ENCODE data around the gene ZC3H15.
"Not testable (repeated sequence)": the region's sequence is repeated elsewhere in the genome, so short reads cannot be mapped to it uniquely, and the experiment has no call there.

Gene ZC3H15

GRCh38 chr2:186485871-186486650 is at the start of gene ZC3H15:
Gene ZC3H15, plus strand, starts transcription at chr2:186486260. Its CDS starts 123 bp downstream, at chr2:186486383.
- peak; percentile 84 for DNase-seq

DNA sequence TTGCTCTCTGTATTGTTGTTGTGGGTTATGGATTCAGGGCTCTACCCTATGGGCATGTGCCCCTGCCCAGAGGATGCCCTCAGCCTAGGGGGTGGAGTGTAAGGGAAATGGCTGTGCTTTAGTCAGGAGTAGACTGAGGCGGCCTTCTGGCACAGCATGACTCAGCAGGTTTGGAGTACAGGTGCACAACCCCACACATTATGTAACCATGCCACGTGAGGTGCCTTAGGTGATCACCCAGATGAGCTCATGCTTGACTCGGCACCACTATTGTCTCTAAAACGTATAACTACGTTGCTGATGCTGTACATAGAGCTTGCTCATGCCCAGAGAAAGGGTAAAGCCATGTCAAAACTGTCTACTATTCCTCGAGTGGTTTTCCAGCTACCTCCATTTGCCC is 48.3 kb upstream of the ZC3H15 start:
- DNase-seq = no peak

GRCh38 chr2:186439673-186440095 is 46.4 kb upstream of the ZC3H15 start:
- not testable (repeated sequence) for DNase-seq

DNA sequence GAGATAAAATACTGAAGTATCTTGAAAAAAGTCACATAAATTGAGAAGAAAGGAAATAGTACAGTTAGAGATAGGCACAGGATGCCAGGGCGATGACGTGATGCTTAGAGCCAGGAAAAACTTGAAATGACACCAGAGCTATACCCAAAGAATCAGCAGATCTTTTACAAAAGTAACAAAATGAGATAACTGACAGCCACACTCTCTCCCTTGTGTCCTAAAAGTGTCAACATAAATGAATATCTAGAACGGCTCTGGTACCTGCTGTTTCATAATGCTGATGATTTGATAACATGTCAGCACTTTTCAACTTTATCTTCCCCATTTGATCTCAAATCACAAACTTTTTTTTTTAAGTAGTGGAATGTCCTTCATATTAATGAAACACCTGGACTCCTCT is 45.6 kb upstream of the ZC3H15 start:
- no peak for DNase-seq

- no peak for DNase-seq
Observed at GRCh38 chr2:186442885-186443284, 43.2 kb upstream of the ZC3H15 start.

DNA sequence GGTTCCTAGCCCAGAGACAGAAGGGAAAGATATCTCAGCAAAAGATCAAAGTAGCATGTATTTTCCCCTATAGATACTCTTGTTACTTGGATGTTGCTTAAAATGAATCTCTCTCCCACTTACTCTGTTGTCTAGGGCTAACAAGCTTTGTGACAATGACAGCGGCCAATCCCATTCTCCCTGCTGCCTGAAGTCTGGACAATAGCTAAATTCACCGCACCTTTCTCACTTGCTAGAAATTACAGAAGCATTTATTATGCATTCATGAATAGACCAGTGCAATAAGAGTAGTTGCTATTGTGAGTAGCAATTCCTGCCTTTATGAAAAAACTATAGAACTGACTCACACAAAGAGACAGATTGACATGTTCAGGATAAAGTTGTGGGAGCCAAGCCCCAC is 42.2 kb upstream of the ZC3H15 start:
- no peak for DNase-seq

- no peak for DNase-seq
Observed at GRCh38 chr2:186445506-186445905, 40.6 kb upstream of the ZC3H15 start.

DNA sequence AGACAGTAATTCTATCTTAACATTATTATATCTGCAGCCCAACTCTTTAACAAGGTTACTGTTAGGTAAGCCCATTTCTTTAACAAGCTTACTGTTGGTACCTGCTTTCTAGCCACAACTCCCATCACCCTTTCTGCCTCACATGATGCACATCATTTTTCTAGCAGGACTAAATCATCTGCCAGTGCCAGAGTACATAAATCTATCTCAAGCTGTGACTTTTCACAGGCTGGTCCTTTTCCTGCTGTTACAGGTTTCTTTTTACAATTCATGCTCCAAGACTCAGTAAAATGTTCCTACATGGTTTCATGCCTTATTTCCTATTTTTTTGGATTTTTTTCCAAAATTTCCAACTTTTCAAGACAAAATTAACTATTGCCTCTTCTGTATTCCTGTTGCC is 30.4 kb upstream of the ZC3H15 start:
- DNase-seq = no peak

- DNase-seq = no peak
Observed at GRCh38 chr2:186456941-186457340, 29.1 kb upstream of the ZC3H15 start.

GRCh38 chr2:186457908-186458307 is 28.2 kb upstream of the ZC3H15 start:
- DNase-seq = no peak

DNA sequence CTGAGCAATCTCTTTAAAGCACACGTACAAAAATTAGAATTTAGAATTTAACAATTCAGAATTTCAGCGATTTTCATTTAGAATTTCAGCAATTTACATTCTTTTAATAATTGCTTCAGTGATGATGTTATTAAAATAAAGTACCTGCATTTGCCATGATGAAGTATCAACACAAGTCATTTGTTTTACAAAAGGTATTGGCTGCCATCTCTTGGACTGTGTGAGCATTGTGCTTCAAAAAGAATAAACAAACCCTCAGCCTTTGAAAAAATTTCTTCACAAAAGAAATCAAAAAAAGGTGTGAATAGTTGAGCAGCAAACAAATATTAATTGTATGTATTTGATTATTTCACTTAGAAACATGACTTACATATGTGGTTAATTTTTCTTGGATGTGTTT is 27.1 kb upstream of the ZC3H15 start:
- no peak for DNase-seq

- DNase-seq = no peak
Observed at GRCh38 chr2:186460465-186460864, 25.6 kb upstream of the ZC3H15 start.

DNA sequence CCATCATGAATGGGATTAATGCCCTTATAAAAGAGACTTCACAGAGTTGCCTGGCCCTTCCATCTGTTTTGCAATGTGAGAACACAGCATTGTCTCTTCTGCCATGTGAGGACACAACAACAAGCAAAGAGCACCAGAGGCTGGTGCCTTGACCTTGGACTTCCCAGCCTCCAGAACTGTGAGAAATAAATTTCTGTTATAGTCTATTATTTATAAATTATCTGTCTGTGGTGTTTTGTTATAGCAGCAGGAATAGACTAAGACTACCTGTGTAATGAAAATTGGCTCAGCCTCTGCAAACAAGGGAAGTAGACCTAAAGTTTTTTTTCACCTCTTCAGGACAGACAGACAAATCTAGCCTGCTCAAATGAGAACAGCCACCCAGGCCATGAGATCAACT is 19.3 kb upstream of the ZC3H15 start:
- DNase-seq = no peak

GRCh38 chr2:186467421-186467820 is 18.6 kb upstream of the ZC3H15 start:
- DNase-seq = no peak

DNA sequence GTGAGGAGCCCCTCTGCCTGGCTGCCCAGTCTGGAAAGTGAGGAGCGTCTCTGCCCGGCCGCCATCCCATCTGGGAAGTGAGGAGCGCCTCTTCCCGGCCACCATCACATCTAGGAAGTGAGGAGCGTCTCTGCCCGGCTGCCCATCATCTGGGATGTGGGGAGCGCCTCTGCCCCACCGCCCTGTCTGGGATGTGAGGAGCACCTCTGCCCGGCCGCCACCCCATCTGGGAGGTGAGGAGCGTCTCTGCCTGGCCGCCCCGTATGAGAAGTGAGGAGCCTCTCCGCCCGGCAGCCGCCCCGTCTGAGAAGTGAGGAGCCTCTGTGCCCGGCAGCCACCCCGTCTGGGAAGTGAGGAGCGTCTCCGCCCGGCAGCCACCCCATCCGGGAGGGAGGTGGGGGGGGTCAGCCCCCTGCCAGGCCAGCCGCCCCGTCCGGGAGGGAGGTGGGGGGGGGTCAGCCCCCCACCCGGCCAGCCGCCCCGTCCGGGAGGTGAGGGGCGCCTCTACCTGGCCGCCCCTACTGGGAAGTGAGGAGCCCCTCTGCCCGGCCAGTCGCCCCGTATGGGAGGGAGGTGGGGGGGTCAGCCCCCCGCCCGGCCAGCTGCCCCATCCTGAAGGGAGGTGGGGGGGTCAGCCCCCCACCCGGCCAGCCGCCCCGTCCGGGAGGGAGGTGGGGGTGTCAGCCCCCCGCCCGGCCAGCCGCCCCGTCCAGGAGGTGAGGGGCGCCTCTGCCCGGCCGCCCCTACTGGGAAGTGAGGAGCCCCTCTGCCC is 13.2 kb upstream of the ZC3H15 start:
- DNase-seq = not testable (repeated sequence)

DNA sequence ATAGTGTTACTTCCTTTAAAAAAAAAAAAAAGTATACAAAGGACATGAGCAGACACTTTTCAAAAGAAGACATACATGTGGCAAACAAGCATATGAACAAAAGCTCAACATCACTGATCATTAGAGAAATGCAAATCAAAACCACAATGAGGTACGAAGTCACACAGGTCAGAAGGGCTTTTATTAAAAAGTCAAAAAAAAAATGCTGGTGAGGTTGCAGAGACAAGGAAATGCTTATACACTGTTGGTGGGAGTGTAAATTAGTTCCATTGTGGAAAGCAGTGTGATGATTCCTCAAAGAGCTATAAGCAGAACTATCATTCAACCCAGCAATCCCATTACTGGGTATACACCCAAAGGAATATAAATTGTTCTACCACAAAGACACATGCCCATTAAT is 11.8 kb upstream of the ZC3H15 start:
- DNase-seq = not testable (repeated sequence)

- DNase-seq = no peak
Observed at GRCh38 chr2:186477790-186478189, 8.3 kb upstream of the ZC3H15 start.

DNA sequence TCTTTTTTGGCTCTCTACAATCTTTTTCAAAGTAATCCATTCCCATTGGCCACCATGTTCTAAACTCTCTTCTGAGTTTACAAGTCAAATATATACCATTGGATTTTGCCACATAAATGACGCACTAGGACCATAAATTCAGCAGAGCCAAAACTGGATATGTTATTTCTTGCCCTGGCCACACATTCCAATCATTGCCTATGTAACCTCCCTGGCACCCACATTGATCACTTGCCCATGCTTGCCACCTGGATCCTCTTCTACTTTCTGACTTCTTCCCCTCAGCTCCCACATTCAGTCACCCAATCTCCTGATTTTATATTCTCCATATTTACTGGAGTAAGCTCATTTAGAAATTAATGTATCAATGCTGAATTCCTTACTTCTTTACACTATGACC is 5.1 kb upstream of the ZC3H15 start:
- DNase-seq = no peak

- DNase-seq = no peak
Observed at GRCh38 chr2:186484062-186484735, 1.9 kb upstream of the ZC3H15 start.

- no peak for DNase-seq
Observed at GRCh38 chr2:186485576-186485870, 537 bp upstream of the ZC3H15 start.

GRCh38 chr2:186486651-186487647 is 889 bp downstream of the ZC3H15 start:
- no peak for DNase-seq

DNA sequence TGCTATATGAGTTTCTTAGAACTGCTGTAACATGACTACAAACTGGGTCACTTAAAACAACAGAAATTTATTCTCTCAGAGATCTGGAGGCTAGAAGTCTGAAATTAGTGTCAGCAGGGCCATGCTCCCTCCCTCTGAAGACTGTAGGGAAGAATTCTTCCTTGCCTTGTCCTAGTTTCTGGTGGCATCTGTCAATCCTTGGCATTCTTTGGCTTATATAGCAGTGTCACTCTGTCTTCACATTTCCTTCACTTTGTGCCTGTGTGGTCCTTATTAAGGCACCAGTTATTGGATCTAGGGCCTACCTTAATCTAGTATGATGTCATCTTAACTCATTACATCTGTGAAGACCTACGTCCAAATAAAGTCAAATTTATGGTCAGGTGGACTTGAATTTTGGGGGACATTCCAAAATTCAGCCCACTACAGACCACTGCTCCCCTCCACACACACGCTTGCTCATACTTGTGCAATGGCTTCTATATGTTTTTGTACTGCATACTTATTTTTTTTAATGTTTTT is 7.6 kb downstream of the ZC3H15 start:
- DNase-seq = no peak

Measured in GOT3 (cell line).